Stomach (tissue), 9 donors: Measurements from ENCODE around the gene COL4A4. TPM values are rescaled to one million over a fixed set of nuclear protein-coding genes. Genes with fewer than 3 reads are reported as not detected.

Source experiments
- DNase-seq, 2 donors: peaks; one replicate each; pipeline versions ENCODE4 v3.0.0 to v3.0.0-alpha.2; 2013 to 2019
- H3K27ac ChIP-seq, 5 donors: fragments of 200-600 bp in 4 of 5; sonication (generic) in 4 of 5; one replicate each; pipeline ENCODE4 v1.5.1; 2013 to 2019; ENCODE audit warnings: mild to moderate bottlenecking in 1 of 5, moderate library complexity in 1 of 5
- H3K27me3 ChIP-seq, 3 donors: fragments of 200-600 bp; sonication (generic); one replicate each; pipeline ENCODE4 v1.5.1; 2017 to 2019; ENCODE audit warnings: mixed run types in 1 of 3
- H3K36me3 ChIP-seq, 4 donors: fragments of 200-600 bp; sonication (generic); 1 replicate in 3 of 4; 2 replicates in 1 of 4; pipeline ENCODE4 v1.5.1; 2016 to 2019
- H3K4me1 ChIP-seq, 4 donors: fragments of 200-600 bp; sonication (generic); one replicate each; pipeline ENCODE4 v1.5.1; 2016 to 2019
- H3K4me3 ChIP-seq, 4 donors: fragments of 200-600 bp; sonication (generic) in 3 of 4; one replicate each; pipeline ENCODE4 v1.5.1; 2016 to 2019; ENCODE audit warnings: mild to moderate bottlenecking in 1 of 4
- H3K9me3 ChIP-seq, 4 donors: fragments of 200-600 bp; sonication (generic); one replicate each; pipeline ENCODE4 v1.5.1; 2016 to 2019
- EP300 ChIP-seq: sonication (generic); formaldehyde crosslinking; IDR thresholded peaks from one replicate; pipeline ENCODE4 v1.6.1; 2017; ENCODE audit warnings: antibody characterized with exemption
- POLR2A ChIP-seq, 4 donors: fragments of 450-650 bp; IDR thresholded peaks; one replicate each; pipeline ENCODE4 v1.6.1; 2016; ENCODE audit warnings: antibody characterized with exemption in 4 of 4, control low read depth in 2 of 4, mild to moderate bottlenecking in 1 of 4, moderate library complexity in 1 of 4
- POLR2AphosphoS5 ChIP-seq, 3 donors: sonication (generic); formaldehyde crosslinking; IDR thresholded peaks; one replicate each; pipeline ENCODE4 v1.6.1; 2016; ENCODE audit warnings: antibody characterized with exemption in 3 of 3
- WGBS, 5 donors: extraction: QIAGEN DNeasy Blood & Tissue Kit in 3 of 5; methylation state at CpG; one replicate each; pipeline versions ENCODE4 v1.1.5 to v1.1.7; 2013 to 2018; 5-methylcytosine and 5-hydroxymethylcytosine counted together
- intact Hi-C: fragments of 100-400 bp; cut with DNase I; formaldehyde crosslinking; loops from one replicate; pipeline ENCODE4 v1.15.1; 2023; ENCODE audit warnings: low total_unique reads
- polyA plus RNA-seq, 3 donors: library from polyadenylated mRNA; stranded (reverse); fragments of 200-250 nt; gene quantifications; one replicate each; pipeline ENCODE4 v1.2.3, GENCODE V29; 2013
- total RNA-seq, 5 donors: library from RNA; depleted of rRNA; stranded (reverse); fragments of >200 nt; gene quantifications; one replicate each; pipeline versions ENCODE4 v1.1.0 to v1.2.3, GENCODE V29; 2014 to 2016
- TF ChIP-seq, protein P1 (sequence below), 7 experiments: fragments of 450-650 bp in 4 of 7; fragments of 200-600 bp in 3 of 7; sonication (generic) in 3 of 7; IDR thresholded peaks; one replicate each; pipeline ENCODE4 v1.5.1; 2016 to 2019; ENCODE audit warnings: antibody characterized with exemption in 7 of 7, control low read depth in 2 of 7, mild to moderate bottlenecking in 1 of 7
- donor health status: healthy with polysubstance abuse.
- donor health status: Bipolar disorder and iron deficiency.
- donor health status: healthy.

The COL4A4 gene
- total and polyA plus RNA-seq, 8 donors = 0.15 to 7.6 (median 0.55) TPM; not detected in 1

DNA sequence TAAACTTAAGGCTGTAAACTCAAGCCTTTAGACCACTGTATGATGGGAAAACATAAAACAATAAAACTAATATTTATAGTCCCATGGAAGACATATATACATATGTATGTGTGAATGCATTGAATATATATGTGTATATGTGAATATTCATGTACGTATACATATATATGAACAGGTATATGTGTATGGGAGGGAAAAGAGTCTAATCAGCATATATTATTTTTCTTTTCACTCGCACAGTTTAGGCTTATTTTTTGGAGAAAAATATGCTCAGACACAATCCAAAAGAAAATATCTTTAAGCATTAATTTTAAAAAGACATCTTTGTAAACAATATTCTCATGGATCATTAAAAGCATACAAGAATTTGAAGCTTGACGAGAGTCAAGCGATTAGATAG lies 22.7 kb downstream of the COL4A4 start:
- intact Hi-C loops = no loop called here
- no peaks in the 10 kb centered on the region for H3K4me1 ChIP-seq
- H3K36me3 ChIP-seq = no peaks in the 10 kb centered on the region
- H3K4me3 ChIP-seq = no peak overlapping the region
- H3K27ac ChIP-seq = no peak overlapping the region
- WGBS, 5 donors = 89 to 94% (median 92%) methylated on average over 4 of the region's 4 CpGs
- H3K27me3 ChIP-seq = peaks cover 0 to 4% (median 0%) of the 10 kb centered on the region in 3 donors
- no peak for DNase-seq
- TF ChIP-seq POLR2AphosphoS5 (IDR thresholded peaks at IDR 0.05) (no peak), EP300 (no peak), POLR2A (IDR thresholded peaks at IDR 0.05) (no peak)
- TF ChIP-seq, protein P1, sequence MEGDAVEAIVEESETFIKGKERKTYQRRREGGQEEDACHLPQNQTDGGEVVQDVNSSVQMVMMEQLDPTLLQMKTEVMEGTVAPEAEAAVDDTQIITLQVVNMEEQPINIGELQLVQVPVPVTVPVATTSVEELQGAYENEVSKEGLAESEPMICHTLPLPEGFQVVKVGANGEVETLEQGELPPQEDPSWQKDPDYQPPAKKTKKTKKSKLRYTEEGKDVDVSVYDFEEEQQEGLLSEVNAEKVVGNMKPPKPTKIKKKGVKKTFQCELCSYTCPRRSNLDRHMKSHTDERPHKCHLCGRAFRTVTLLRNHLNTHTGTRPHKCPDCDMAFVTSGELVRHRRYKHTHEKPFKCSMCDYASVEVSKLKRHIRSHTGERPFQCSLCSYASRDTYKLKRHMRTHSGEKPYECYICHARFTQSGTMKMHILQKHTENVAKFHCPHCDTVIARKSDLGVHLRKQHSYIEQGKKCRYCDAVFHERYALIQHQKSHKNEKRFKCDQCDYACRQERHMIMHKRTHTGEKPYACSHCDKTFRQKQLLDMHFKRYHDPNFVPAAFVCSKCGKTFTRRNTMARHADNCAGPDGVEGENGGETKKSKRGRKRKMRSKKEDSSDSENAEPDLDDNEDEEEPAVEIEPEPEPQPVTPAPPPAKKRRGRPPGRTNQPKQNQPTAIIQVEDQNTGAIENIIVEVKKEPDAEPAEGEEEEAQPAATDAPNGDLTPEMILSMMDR (IDR thresholded peaks at IDR 0.05) = no peak
- no peaks in the 10 kb centered on the region for H3K9me3 ChIP-seq

DNA sequence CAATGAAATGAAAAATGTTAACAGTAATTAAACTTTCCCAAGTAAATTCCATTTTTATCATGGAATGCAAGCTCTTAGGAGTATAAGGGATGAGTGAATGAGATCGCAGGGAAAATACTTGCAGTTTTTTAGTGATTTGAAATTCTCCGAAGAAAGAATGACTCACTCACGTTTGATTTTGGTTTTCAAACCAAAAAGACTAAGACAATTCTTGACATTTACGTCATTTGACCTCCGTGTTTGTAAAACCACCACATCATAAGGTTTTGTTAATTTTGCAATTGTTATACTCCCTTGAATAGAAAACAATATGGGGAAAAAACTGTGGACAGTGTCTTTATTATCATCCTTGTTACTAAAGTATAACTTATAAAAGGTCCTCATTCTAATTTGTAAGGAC lies 29.4 kb downstream of the COL4A4 start:
- intact Hi-C loops = loop anchor here (5.0 kb wide), 1 partner anchor 103 kb away; no protein-coding TSS in a partner anchor
- Histone ChIP-seq H3K27ac (no peak overlapping the region), H3K4me1 (peaks cover 0 to 4% (median 0%) of the 10 kb centered on the region in 4 donors), H3K4me3 (no peak overlapping the region), H3K36me3 (no peaks in the 10 kb centered on the region), H3K9me3 (no peaks in the 10 kb centered on the region), H3K27me3 (peaks cover 0 to 4% (median 0%) of the 10 kb centered on the region in 3 donors)
- WGBS, 5 donors = 81 to 87% (median 86%) methylated on average over 5 of the region's 5 CpGs
- TF ChIP-seq, protein P1 (IDR thresholded peaks at IDR 0.05) = no peak
- no peak for TF ChIP-seq POLR2A (IDR thresholded peaks at IDR 0.05)
- no peak for DNase-seq

DNA sequence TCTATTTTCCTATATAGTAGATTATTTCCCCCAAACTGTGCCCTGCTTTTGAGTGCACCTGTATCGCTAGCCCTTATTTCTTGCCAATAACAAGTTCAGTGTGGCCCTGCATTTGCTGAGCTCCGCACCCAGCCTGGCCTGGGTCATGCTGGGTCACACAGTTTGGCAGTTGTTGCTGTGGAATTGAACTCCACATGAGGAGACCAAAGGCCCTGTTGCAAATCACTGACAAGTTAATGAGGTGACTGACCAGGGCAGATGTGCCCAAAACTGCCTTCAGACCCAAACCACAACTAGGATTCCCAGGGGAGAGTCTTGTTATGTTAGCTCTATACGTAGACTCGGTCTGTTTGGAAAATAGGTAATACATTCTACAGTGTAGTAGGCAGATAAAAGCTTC lies 31.0 kb downstream of the COL4A4 start:
- intact Hi-C loops = loop anchor here (5.0 kb wide), 1 partner anchor 104 kb away; no protein-coding TSS in a partner anchor

GRCh38 chr2:227130636-227131035 lies 33.4 kb downstream of the COL4A4 start:
- intact Hi-C loops = loop anchor here (5.0 kb wide), 1 partner anchor 107 kb away; no protein-coding TSS in a partner anchor
- DNase-seq = no peak
- Histone ChIP-seq H3K36me3 (no peaks in the 10 kb centered on the region), H3K27me3 (peaks cover 0 to 9% (median 3%) of the 10 kb centered on the region in 3 donors), H3K27ac (no peak overlapping the region), H3K4me3 (no peak overlapping the region), H3K4me1 (peaks cover 0 to 4% (median 0%) of the 10 kb centered on the region in 4 donors), H3K9me3 (no peaks in the 10 kb centered on the region)
- TF ChIP-seq EP300 (no peak), POLR2A (IDR thresholded peaks at IDR 0.05) (no peak), POLR2AphosphoS5 (IDR thresholded peaks at IDR 0.05) (no peak)
- TF ChIP-seq, protein P1 (IDR thresholded peaks at IDR 0.05) = no peak
- WGBS, 5 donors = 85 to 93% (median 88%) methylated on average over 8 of the region's 8 CpGs

More for the DNA sequence above, 31.0 kb downstream of the COL4A4 start:
- no peak for DNase-seq
- Histone ChIP-seq H3K9me3 (no peaks in the 10 kb centered on the region), H3K4me1 (peaks cover 0 to 4% (median 0%) of the 10 kb centered on the region in 4 donors), H3K36me3 (no peaks in the 10 kb centered on the region), H3K27me3 (peaks cover 0 to 11% (median 3%) of the 10 kb centered on the region in 3 donors), H3K4me3 (no peak overlapping the region), H3K27ac (no peak overlapping the region)
- WGBS, 5 donors = 68 to 77% (median 74%) methylated on average over 4 of the region's 4 CpGs
- no peak for TF ChIP-seq POLR2A (IDR thresholded peaks at IDR 0.05)
- no peak for TF ChIP-seq POLR2AphosphoS5 (IDR thresholded peaks at IDR 0.05)
- no peak for TF ChIP-seq EP300
- TF ChIP-seq, protein P1 (IDR thresholded peaks at IDR 0.05) = no peak
